ENCODE measurements around the gene CAVIN3. TPM values are rescaled to one million over a fixed set of nuclear protein-coding genes. Genes with fewer than 3 reads are reported as not detected.
A peak's percentile ranks its signal among the peaks of the same experiment; 100 is the strongest.

Gene CAVIN3
- total RNA-seq, 1 experiment from 2014 or later, result 11.2 TPM

GRCh38 chr11:6362873-6363678 lies 42.8 kb upstream of the CAVIN3 start:
- ChIA-PET CTCF (interaction anchor here (0.5 to 2.6 kb wide), 49 partner anchors 9 to 370 kb away, joined by 3 to 75 read pairs (median 4); partner anchors contain the start of genes CAVIN3, CCKBR, FHIP1B and HPX), POLR2A (interaction anchor here (1.0 kb wide), 1 partner anchor 118 kb away, joined by 4 read pairs; the partner anchor contains the start of genes ARFIP2 and TIMM10B)
- intact Hi-C loops (cut with micrococcal nuclease; ENCODE audit: unreplicated experiment), result loop anchor here (1.0 to 2.0 kb wide), 2 partner anchors 48 to 112 kb away; no protein-coding TSS in a partner anchor

GRCh38 chr11:6362185-6362872 lies 42.0 kb upstream of the CAVIN3 start:
- no peak for TF ChIP-seq CTCF (IDR thresholded peaks at IDR 0.05; ENCODE audit: insufficient read depth in 1 of 2, low read depth in 1 of 2, low read length in 1 of 2, severe bottlenecking in 1 of 2, unreplicated experiment in 1 of 2)
- ChIA-PET CTCF (interaction anchor here (0.6 to 2.6 kb wide), 47 partner anchors 8 to 370 kb away, joined by 3 to 75 read pairs (median 4); partner anchors contain the start of genes CAVIN3, CCKBR, FHIP1B and HPX), POLR2A (interaction anchor here (1.0 kb wide), 1 partner anchor 119 kb away, joined by 4 read pairs; the partner anchor contains the start of genes ARFIP2 and TIMM10B)
- no peaks in the 10 kb centered on the region for H3K36me3 ChIP-seq (ENCODE audit: control insufficient read depth, insufficient read depth, low read length)
- intact Hi-C loops (cut with micrococcal nuclease; ENCODE audit: unreplicated experiment), result loop anchor here (2.0 kb wide), 1 partner anchor 48 kb away; no protein-coding TSS in a partner anchor
- no peaks in the 10 kb centered on the region for H3K27me3 ChIP-seq (replicated peaks; ENCODE audit: control insufficient read depth, insufficient read depth, low read length)
- no TSS peak for BruUV-seq (replicated peaks)
- H3K27me3 Mint-ChIP-seq (ENCODE audit: insufficient read depth, unreplicated experiment), result no peaks in the 10 kb centered on the region
- H3K4me1 ChIP-seq, result peaks cover 16% of the 10 kb centered on the region; the same call in 1 of the 2 replicates
- H3K9me3 ChIP-seq, result no peaks in the 10 kb centered on the region
- H3K36me3 Mint-ChIP-seq (ENCODE audit: insufficient read depth, unreplicated experiment), result no peaks in the 10 kb centered on the region
- H3K4me1 Mint-ChIP-seq (ENCODE audit: low read depth, unreplicated experiment), result no peaks in the 10 kb centered on the region
- H3K27ac Mint-ChIP-seq (ENCODE audit: unreplicated experiment), result no peak overlapping the region
- DNase-seq, result no peak
- no peak overlapping the region for H3K4me3 ChIP-seq (ENCODE audit: low read depth, low read length)
- H3K9me3 Mint-ChIP-seq (ENCODE audit: unreplicated experiment), result no peaks in the 10 kb centered on the region
- no peak overlapping the region for H3K4me3 Mint-ChIP-seq (ENCODE audit: unreplicated experiment)

More at GRCh38 chr11:6362873-6363678, 42.8 kb upstream of the CAVIN3 start:
- no peaks in the 10 kb centered on the region for H3K36me3 Mint-ChIP-seq (ENCODE audit: insufficient read depth, unreplicated experiment)
- BruUV-seq (replicated peaks), result no TSS peak
- no peak overlapping the region for H3K4me3 ChIP-seq (ENCODE audit: low read depth, low read length)
- H3K4me1 ChIP-seq, result peaks cover 16% of the 10 kb centered on the region; the same call in 1 of the 2 replicates
- H3K9me3 ChIP-seq, result no peaks in the 10 kb centered on the region
- TF ChIP-seq CTCF (IDR thresholded peaks at IDR 0.05; ENCODE audit: insufficient read depth in 1 of 2, low read depth in 1 of 2, low read length in 1 of 2, severe bottlenecking in 1 of 2, unreplicated experiment in 1 of 2), result peak; percentile 79 to 97
- peak; percentile 86 to 87 for DNase-seq
- H3K9me3 Mint-ChIP-seq (ENCODE audit: unreplicated experiment), result no peaks in the 10 kb centered on the region
- H3K27me3 ChIP-seq (replicated peaks; ENCODE audit: control insufficient read depth, insufficient read depth, low read length), result no peaks in the 10 kb centered on the region
- no peaks in the 10 kb centered on the region for H3K4me1 Mint-ChIP-seq (ENCODE audit: low read depth, unreplicated experiment)
- no peaks in the 10 kb centered on the region for H3K27me3 Mint-ChIP-seq (ENCODE audit: insufficient read depth, unreplicated experiment)
- H3K4me3 Mint-ChIP-seq (ENCODE audit: unreplicated experiment), result no peak overlapping the region
- no peak overlapping the region for H3K27ac Mint-ChIP-seq (ENCODE audit: unreplicated experiment)
- no peaks in the 10 kb centered on the region for H3K36me3 ChIP-seq (ENCODE audit: control insufficient read depth, insufficient read depth, low read length)

- Histone ChIP-seq H3K9me3 (no peaks in the 10 kb centered on the region), H3K27me3 (replicated peaks; ENCODE audit: control insufficient read depth, insufficient read depth, low read length) (no peaks in the 10 kb centered on the region), H3K36me3 (ENCODE audit: control insufficient read depth, insufficient read depth, low read length) (no peaks in the 10 kb centered on the region), H3K4me1 (peaks cover 12% of the 10 kb centered on the region), H3K4me3 (ENCODE audit: low read depth, low read length) (no peak overlapping the region)
- Mint-ChIP-seq H3K4me3 (ENCODE audit: unreplicated experiment) (no peak overlapping the region), H3K9me3 (ENCODE audit: unreplicated experiment) (no peaks in the 10 kb centered on the region), H3K4me1 (ENCODE audit: low read depth, unreplicated experiment) (peaks cover 8% of the 10 kb centered on the region), H3K36me3 (ENCODE audit: insufficient read depth, unreplicated experiment) (no peaks in the 10 kb centered on the region), H3K27ac (ENCODE audit: unreplicated experiment) (no peak overlapping the region), H3K27me3 (ENCODE audit: insufficient read depth, unreplicated experiment) (no peaks in the 10 kb centered on the region)
- no peak for DNase-seq
- no TSS peak for BruUV-seq (replicated peaks)
- intact Hi-C loops (cut with micrococcal nuclease; ENCODE audit: unreplicated experiment), result no loop called here
- CTCF ChIA-PET, result no interaction called here
- no peak for TF ChIP-seq CTCF (IDR thresholded peaks at IDR 0.05; ENCODE audit: insufficient read depth in 1 of 2, low read depth in 1 of 2, low read length in 1 of 2, severe bottlenecking in 1 of 2, unreplicated experiment in 1 of 2)
- POLR2A ChIA-PET, result no interaction called here
Measured at GRCh38 chr11:6360183-6360582, 39.9 kb upstream of the CAVIN3 start.
